Lung (tissue), 12 donors: ENCODE results near the gene SYNGR1. TPM values are rescaled to one million over a fixed set of nuclear protein-coding genes. Genes with fewer than 3 reads are reported as not detected.

Experiments
- ATAC-seq: fragments of 200-7000 bp; cut with Tn5 transposase; one replicate; pipeline ENCODE4 v1.9.1; 2020; ENCODE audit warnings: moderate number of reproducible peaks; ENCODE audit not compliant: insufficient read depth, low FRiP score
- DNase-seq, 3 donors: peaks; one replicate each; pipeline ENCODE4 v3.0.0-alpha.2; 2013 to 2017
- H3K27ac ChIP-seq, 2 donors: one replicate each; pipeline ENCODE4 v1.5.1; 2013; ENCODE audit warnings: mild to moderate bottlenecking in 2 of 2, moderate library complexity in 2 of 2, control low read depth in 1 of 2, inconsistent platforms in 1 of 2, low read depth in 1 of 2, low read length in 1 of 2
- H3K27me3 ChIP-seq, 3 donors: one replicate each; pipeline ENCODE4 v1.5.1; 2013; ENCODE audit warnings: low read length in 2 of 3; ENCODE audit not compliant: control insufficient read depth in 3 of 3, insufficient read depth in 3 of 3
- H3K36me3 ChIP-seq, 4 donors: one replicate each; pipeline ENCODE4 v1.5.1; 2013; ENCODE audit warnings: low read length in 4 of 4, mild to moderate bottlenecking in 1 of 4, moderate library complexity in 1 of 4; ENCODE audit not compliant: control insufficient read depth in 4 of 4, insufficient read depth in 4 of 4
- H3K4me1 ChIP-seq, 5 donors: one replicate each; pipeline ENCODE4 v1.5.1; 2013; ENCODE audit warnings: low read length in 5 of 5, mild to moderate bottlenecking in 2 of 5, moderate library complexity in 1 of 5; ENCODE audit not compliant: control insufficient read depth in 5 of 5, insufficient read depth in 5 of 5
- H3K4me3 ChIP-seq: one replicate; pipeline ENCODE4 v1.5.1; 2013; ENCODE audit warnings: mild to moderate bottlenecking, control low read depth, moderate library complexity
- H3K9ac ChIP-seq, 2 donors: one replicate each; pipeline ENCODE4 v1.5.1; 2013; ENCODE audit warnings: low read length in 2 of 2, control low read depth in 1 of 2; ENCODE audit not compliant: insufficient read depth in 1 of 2
- H3K9me3 ChIP-seq, 4 donors: one replicate each; pipeline ENCODE4 v1.5.1; 2013; ENCODE audit warnings: low read length in 3 of 4, mild to moderate bottlenecking in 1 of 4, moderate library complexity in 1 of 4; ENCODE audit not compliant: control insufficient read depth in 4 of 4, insufficient read depth in 3 of 4
- WGBS, 2 donors: extraction: QIAGEN DNeasy Blood & Tissue Kit; methylation state at CpG; one replicate each; pipeline ENCODE4 v1.1.7; 2013; 5-methylcytosine and 5-hydroxymethylcytosine counted together
- polyA plus RNA-seq, 2 donors: library from polyadenylated mRNA; stranded (reverse); fragments of 200-250 nt; gene quantifications; one replicate each; pipeline ENCODE4 v1.2.1, GENCODE V29; 2013
- total RNA-seq, 2 donors: library from RNA; depleted of rRNA in 1 of 2; stranded (reverse); fragments of >200 nt in 1 of 2; gene quantifications; one replicate each; pipeline ENCODE4 v1.2.1, GENCODE V29; 2014 to 2021
- TF ChIP-seq, protein P1 (sequence below): IDR thresholded peaks from 2 replicates; pipeline ENCODE4 v1.5.1; 2012; ENCODE audit warnings: mild to moderate bottlenecking; ENCODE audit errors: control extremely low read depth, extremely low read depth
- donor health status: control.
- donor health status: control.
- donor health status: Bipolar disorder and iron deficiency.
- donor health status: healthy.
- donor health status: DM: yes; HTN: yes; CAD: no.

SYNGR1 gene
- total and polyA plus RNA-seq, 4 donors: 3.5 to 13.3 (median 5.5) TPM

DNA sequence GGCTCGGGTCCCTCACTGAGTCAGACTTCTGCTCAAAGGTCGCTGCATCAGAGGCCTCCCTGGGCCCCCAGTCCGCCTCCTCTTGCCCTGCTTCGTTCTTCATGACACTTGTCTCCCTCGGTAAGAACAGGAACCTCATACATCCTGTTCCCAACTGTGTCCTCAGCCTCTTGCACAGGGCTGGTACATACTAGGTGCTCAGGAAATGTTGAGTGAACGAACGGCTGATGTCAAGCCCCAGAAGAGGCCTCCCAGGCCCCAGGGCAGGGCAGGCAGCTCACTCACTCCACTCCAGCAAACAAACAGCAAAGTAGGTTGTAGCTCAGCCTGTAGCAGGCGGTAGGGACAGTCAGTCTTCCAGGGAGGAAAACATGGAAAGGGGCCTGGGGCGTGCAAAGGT is 17.2 kb downstream of the SYNGR1 start:
- Histone ChIP-seq H3K4me3 (no peak overlapping the region), H3K27me3 (no peaks in the 10 kb centered on the region), H3K4me1 (peaks cover 0 to 22% (median 6%) of the 10 kb centered on the region in 5 donors), H3K27ac (no peak overlapping the region), H3K9ac (no peak overlapping the region), H3K36me3 (peaks cover 0 to 3% (median 0%) of the 10 kb centered on the region in 4 donors), H3K9me3 (peaks cover 0 to 6% (median 0%) of the 10 kb centered on the region in 4 donors)
- no peak for ATAC-seq
- TF ChIP-seq, protein P1, sequence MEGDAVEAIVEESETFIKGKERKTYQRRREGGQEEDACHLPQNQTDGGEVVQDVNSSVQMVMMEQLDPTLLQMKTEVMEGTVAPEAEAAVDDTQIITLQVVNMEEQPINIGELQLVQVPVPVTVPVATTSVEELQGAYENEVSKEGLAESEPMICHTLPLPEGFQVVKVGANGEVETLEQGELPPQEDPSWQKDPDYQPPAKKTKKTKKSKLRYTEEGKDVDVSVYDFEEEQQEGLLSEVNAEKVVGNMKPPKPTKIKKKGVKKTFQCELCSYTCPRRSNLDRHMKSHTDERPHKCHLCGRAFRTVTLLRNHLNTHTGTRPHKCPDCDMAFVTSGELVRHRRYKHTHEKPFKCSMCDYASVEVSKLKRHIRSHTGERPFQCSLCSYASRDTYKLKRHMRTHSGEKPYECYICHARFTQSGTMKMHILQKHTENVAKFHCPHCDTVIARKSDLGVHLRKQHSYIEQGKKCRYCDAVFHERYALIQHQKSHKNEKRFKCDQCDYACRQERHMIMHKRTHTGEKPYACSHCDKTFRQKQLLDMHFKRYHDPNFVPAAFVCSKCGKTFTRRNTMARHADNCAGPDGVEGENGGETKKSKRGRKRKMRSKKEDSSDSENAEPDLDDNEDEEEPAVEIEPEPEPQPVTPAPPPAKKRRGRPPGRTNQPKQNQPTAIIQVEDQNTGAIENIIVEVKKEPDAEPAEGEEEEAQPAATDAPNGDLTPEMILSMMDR: no peak
- WGBS, 2 donors: 32 to 64% methylated on average over 9 of the region's 9 CpGs
- no peak for DNase-seq

DNA sequence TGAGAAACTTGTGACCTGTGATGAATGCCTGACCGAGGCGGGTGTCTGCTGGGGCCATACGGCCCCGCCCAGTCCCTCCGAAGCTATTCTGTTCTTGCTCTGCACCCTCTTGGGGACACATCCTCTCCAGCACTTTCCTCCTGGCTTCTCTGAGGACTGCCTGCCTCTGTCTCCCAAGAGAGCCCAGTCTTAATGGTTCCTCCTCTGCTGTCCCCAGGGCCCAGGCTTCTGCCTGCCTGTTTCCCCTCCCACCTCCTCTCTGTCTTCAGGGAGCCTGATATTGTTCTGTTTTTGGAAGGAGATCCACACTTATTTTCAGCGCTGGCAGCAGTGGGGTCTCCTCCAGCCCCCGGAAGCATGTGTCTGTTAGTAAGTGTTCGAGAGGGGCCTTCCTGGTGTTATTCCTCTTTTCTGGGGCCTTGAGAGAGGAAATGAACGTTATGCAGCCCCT is 18.7 kb downstream of the SYNGR1 start:
- WGBS, 2 donors: 31 to 68% methylated on average over 9 of the region's 9 CpGs
- Histone ChIP-seq H3K27me3 (no peaks in the 10 kb centered on the region), H3K36me3 (peaks cover 0 to 3% (median 0%) of the 10 kb centered on the region in 4 donors), H3K4me1 (peaks cover 0 to 15% (median 6%) of the 10 kb centered on the region in 5 donors), H3K9me3 (peaks cover 0 to 6% (median 0%) of the 10 kb centered on the region in 4 donors), H3K9ac (no peak overlapping the region), H3K27ac (no peak overlapping the region), H3K4me3 (no peak overlapping the region)
- TF ChIP-seq, protein P1: no peak
- no peak for DNase-seq
- ATAC-seq: no peak

DNA sequence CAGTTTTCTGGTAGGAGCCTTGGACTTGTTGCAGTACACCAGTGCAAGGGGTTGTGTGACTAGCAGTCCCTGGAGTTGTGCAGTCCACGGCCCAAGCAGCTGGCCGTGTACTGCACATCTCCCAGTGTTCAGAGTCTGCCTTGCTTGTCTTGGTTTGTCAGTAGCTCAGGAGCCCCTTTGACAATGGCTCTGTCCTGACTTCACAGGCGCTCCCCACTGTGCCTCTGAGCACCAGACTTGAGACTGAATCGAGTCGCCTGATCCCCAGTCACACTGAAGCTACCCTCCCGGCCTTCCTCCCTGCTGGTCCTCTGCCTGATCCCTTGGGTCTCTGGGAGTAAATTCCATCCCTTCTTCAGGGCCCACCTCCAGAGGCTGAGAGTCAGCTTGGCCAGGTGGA is 19.4 kb downstream of the SYNGR1 start:
- DNase-seq (no peak), ATAC-seq (no peak)
- H3K27ac ChIP-seq: no peak overlapping the region
- H3K9ac ChIP-seq: no peak overlapping the region
- H3K4me3 ChIP-seq: no peak overlapping the region
- TF ChIP-seq, protein P1: no peak
- peaks cover 0 to 6% (median 0%) of the 10 kb centered on the region in 4 donors for H3K9me3 ChIP-seq
- peaks cover 0 to 3% (median 0%) of the 10 kb centered on the region in 4 donors for H3K36me3 ChIP-seq
- 89 to 90% methylated on average over 6 of the region's 6 CpGs for WGBS, 2 donors
- no peaks in the 10 kb centered on the region for H3K27me3 ChIP-seq
- peaks cover 0 to 11% (median 0%) of the 10 kb centered on the region in 5 donors for H3K4me1 ChIP-seq

DNA sequence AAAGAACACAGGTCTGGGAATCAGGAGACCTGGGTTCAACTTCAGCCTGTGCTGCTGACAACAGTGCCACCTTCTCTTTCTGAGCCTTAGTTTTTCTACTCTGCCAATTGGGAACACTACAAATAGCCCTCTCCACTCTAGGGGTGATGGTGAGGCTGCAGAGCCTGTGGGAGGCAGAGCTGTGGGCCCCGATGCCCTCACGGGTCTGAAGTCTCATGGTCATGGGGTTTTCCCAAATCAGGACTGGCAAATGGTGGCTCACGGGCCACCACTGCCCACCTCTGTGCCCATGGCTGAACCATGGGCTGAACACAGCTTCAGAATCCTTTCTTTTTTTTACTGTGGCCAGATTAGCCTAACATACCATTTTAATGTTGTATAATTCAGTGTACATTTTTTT is 19.8 kb downstream of the SYNGR1 start:
- WGBS, 2 donors: 78 to 92% methylated on average over 3 of the region's 3 CpGs
- peaks cover 0 to 6% (median 0%) of the 10 kb centered on the region in 4 donors for H3K9me3 ChIP-seq
- TF ChIP-seq, protein P1: no peak
- no peak overlapping the region for H3K27ac ChIP-seq
- peaks cover 0 to 7% (median 0%) of the 10 kb centered on the region in 5 donors for H3K4me1 ChIP-seq
- H3K36me3 ChIP-seq: peaks cover 0 to 5% (median 0%) of the 10 kb centered on the region in 4 donors
- ATAC-seq: no peak
- no peak for DNase-seq
- no peak overlapping the region for H3K9ac ChIP-seq
- no peak overlapping the region for H3K4me3 ChIP-seq
- H3K27me3 ChIP-seq: no peaks in the 10 kb centered on the region
